ENCODE measurements around the gene ZCCHC24. TPM values are rescaled to one million over a fixed set of nuclear protein-coding genes. Genes with fewer than 3 reads are reported as not detected.

Gene ZCCHC24
- total RNA-seq, 3 donors from 2014 or later (not counting 1 experiment from before 2014, with no cell fraction given), result 2.8 to 4.0 (median 3.6) TPM

DNA sequence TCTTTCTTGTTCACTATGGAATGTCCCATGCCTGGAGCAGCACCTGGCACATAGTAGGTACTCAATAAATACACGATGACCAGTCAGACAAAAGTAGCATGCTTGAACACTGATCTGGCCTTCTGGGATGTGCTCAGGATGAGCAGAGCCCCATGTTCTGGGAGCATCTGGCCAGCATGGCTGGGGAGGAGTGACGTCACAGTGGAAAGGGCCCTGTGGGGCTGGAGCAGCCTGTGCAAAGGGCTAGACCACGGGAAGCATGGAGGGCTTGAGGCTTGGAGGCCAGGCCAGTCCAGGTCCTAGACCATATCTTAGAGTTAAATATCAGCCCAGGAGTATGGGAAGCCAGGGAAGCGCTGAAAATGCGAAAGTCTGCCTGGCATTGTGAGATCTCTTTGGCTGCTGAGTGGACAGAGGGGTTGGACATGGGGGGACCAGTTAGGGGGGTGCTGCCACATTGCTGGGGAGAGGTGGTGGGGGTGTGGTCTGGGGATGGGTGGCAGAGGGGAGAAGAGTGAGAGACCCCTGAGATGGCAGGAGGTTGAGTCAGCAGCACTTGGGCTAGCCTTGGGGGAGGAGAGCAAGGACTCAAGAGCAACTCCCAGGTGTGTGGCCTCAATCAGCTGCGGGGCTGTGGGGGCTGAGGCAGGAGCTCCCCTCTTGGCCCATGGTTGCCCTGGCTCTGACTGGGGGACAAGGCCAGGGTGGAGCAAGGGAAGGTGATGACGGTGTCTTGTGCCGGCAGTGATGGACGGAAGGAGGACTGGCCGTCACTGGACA is 34.9 kb downstream of the ZCCHC24 start:
- DNase-seq, result no peak
- H3K27ac ChIP-seq (ENCODE audit: low read length), result no peak overlapping the region
- no peaks in the 10 kb centered on the region for H3K9me3 ChIP-seq (ENCODE audit: control insufficient read depth, insufficient read depth, low read length)
- peaks cover 15% of the 10 kb centered on the region for H3K4me1 ChIP-seq (ENCODE audit: control insufficient read depth, insufficient read depth, low read length)
- intact Hi-C loops (cut with micrococcal nuclease), result no loop called here
- ATAC-seq, result no peak
- H3K27me3 ChIP-seq (ENCODE audit: control insufficient read depth, insufficient read depth, low read length), result no peaks in the 10 kb centered on the region
- Mint-ChIP-seq H3K9me3 (no peaks in the 10 kb centered on the region), H3K36me3 (no peaks in the 10 kb centered on the region), H3K4me1 (peaks cover 28 to 35% of the 10 kb centered on the region in 2 donors), H3K4me3 (no peak overlapping the region), H3K27me3 (ENCODE audit: low read depth in 2 of 2) (no peaks in the 10 kb centered on the region), H3K27ac (no peak overlapping the region)
- no peak overlapping the region for H3K4me3 ChIP-seq (ENCODE audit: low read length)
- TF ChIP-seq, protein P1, sequence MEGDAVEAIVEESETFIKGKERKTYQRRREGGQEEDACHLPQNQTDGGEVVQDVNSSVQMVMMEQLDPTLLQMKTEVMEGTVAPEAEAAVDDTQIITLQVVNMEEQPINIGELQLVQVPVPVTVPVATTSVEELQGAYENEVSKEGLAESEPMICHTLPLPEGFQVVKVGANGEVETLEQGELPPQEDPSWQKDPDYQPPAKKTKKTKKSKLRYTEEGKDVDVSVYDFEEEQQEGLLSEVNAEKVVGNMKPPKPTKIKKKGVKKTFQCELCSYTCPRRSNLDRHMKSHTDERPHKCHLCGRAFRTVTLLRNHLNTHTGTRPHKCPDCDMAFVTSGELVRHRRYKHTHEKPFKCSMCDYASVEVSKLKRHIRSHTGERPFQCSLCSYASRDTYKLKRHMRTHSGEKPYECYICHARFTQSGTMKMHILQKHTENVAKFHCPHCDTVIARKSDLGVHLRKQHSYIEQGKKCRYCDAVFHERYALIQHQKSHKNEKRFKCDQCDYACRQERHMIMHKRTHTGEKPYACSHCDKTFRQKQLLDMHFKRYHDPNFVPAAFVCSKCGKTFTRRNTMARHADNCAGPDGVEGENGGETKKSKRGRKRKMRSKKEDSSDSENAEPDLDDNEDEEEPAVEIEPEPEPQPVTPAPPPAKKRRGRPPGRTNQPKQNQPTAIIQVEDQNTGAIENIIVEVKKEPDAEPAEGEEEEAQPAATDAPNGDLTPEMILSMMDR (IDR thresholded peaks at IDR 0.05), result no peak
- 90% methylated on average over 10 of the region's 10 CpGs for whole genome bisulfite sequencing (ENCODE audit: insufficient coverage)
- H3K36me3 ChIP-seq (ENCODE audit: control insufficient read depth, insufficient read depth, low read length), result no peaks in the 10 kb centered on the region

DNA sequence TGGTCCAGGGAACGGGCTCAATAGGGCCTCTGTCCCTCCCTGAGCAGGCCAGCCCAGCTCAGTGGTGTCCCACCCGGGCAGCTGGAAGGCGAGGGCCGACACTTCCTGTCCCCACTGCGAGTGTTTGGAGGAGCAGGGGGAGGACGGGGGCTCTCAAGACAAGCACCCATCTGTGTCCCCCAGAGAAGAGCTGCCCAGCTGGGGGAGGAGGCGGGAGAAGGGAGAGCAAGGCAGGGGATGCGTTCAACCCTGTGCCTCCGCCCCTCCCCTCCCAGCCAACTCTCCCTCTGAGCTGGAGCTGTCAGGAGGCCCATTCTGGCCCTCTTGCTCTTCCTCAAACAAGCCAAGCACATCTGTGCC is 35.7 kb downstream of the ZCCHC24 start:
- no peak overlapping the region for H3K27ac ChIP-seq (ENCODE audit: low read length)
- no peak for DNase-seq
- 86% methylated on average over 8 of the region's 9 CpGs for WGBS (ENCODE audit: insufficient coverage)

DNA sequence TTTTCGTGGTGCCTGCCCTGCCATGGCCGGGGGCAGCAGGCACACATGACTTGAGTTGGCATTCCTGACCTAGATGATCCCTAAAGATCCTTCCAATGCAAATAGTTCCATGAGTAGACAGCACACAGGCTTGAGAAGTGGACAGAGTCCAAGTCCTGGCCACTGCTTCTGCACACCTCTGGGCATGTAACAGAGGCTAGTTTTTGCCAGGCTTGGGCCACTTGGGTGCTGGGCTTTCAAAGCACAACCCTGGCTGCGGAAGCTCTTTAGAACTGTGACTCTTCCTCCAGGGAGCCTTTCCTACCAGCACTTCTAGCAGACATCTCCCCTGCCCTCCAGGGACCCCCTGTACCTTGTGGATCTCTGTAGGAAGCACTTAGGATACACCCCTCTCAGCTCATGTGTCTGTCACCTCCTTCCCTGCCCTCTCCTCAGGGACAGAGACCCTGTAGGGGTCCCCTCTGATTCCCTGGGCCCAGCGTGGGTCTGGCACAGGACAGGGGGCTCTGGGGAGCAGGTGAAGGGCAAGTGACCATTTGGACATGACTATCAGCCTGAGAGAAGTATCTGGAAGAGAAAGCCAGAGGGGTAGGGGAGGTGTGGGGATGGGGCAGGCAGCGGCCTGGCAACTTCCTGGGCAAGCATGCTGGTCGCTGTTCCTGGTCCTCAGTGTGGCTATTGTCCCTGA is 36.2 kb downstream of the ZCCHC24 start:
- DNase-seq (no peak), ATAC-seq (no peak)
- intact Hi-C loops (cut with micrococcal nuclease), result no loop called here
- H3K9me3 Mint-ChIP-seq, result no peaks in the 10 kb centered on the region
- H3K27ac Mint-ChIP-seq, result no peak overlapping the region
- H3K4me3 Mint-ChIP-seq, result no peak overlapping the region
- H3K27me3 Mint-ChIP-seq (ENCODE audit: low read depth in 2 of 2), result no peaks in the 10 kb centered on the region
- TF ChIP-seq, protein P1 (IDR thresholded peaks at IDR 0.05), result no peak
- Histone ChIP-seq H3K27me3 (ENCODE audit: control insufficient read depth, insufficient read depth, low read length) (no peaks in the 10 kb centered on the region), H3K36me3 (ENCODE audit: control insufficient read depth, insufficient read depth, low read length) (no peaks in the 10 kb centered on the region), H3K9me3 (ENCODE audit: control insufficient read depth, insufficient read depth, low read length) (no peaks in the 10 kb centered on the region), H3K4me3 (ENCODE audit: low read length) (no peak overlapping the region), H3K27ac (ENCODE audit: low read length) (no peak overlapping the region), H3K4me1 (ENCODE audit: control insufficient read depth, insufficient read depth, low read length) (peaks cover 15% of the 10 kb centered on the region)
- peaks cover 24 to 25% of the 10 kb centered on the region in 2 donors for H3K4me1 Mint-ChIP-seq
- H3K36me3 Mint-ChIP-seq, result no peaks in the 10 kb centered on the region
- WGBS (ENCODE audit: insufficient coverage), result 92% methylated on average over 6 of the region's 6 CpGs

More for the DNA sequence above, 35.7 kb downstream of the ZCCHC24 start:
- no peaks in the 10 kb centered on the region for H3K36me3 Mint-ChIP-seq
- Histone ChIP-seq H3K4me1 (ENCODE audit: control insufficient read depth, insufficient read depth, low read length) (peaks cover 15% of the 10 kb centered on the region), H3K9me3 (ENCODE audit: control insufficient read depth, insufficient read depth, low read length) (no peaks in the 10 kb centered on the region), H3K27me3 (ENCODE audit: control insufficient read depth, insufficient read depth, low read length) (no peaks in the 10 kb centered on the region), H3K4me3 (ENCODE audit: low read length) (no peak overlapping the region), H3K36me3 (ENCODE audit: control insufficient read depth, insufficient read depth, low read length) (no peaks in the 10 kb centered on the region)
- H3K27me3 Mint-ChIP-seq (ENCODE audit: low read depth in 2 of 2), result no peaks in the 10 kb centered on the region
- no peak overlapping the region for H3K4me3 Mint-ChIP-seq
- ATAC-seq, result no peak
- H3K4me1 Mint-ChIP-seq, result peaks cover 28 to 30% of the 10 kb centered on the region in 2 donors
- no peak overlapping the region for H3K27ac Mint-ChIP-seq
- intact Hi-C loops (cut with micrococcal nuclease), result no loop called here
- TF ChIP-seq, protein P1 (IDR thresholded peaks at IDR 0.05), result no peak
- no peaks in the 10 kb centered on the region for H3K9me3 Mint-ChIP-seq

Data from natural killer cell (primary cell).